ENCODE data around the gene PHF21A.
A peak's percentile ranks its signal among the peaks of the same experiment; 100 is the strongest.
"Not testable (repeated sequence)": the region's sequence is repeated elsewhere in the genome, so short reads cannot be mapped to it uniquely, and the experiment has no call there.

The PHF21A gene

DNA sequence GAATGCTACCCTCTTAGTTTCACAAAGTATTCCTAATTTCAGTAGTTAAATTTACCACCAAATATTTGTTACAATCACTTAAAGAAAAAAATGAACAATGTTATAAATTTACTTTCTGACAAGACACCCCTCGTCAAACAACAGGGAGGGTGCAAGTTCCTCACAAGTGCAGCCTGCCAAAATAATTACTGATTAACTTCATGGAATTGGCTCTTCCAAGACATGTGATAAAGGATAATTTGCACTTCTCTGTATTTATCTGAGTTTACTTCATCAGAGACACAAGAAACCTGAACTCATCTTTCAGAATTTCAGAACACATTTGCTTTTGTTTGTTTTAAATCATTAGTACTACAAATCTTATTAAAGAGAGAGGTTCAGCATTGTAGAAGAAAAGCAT lies 132.3 kb downstream of the PHF21A start:
- no peak overlapping the region for H3K27ac Mint-ChIP-seq
- H3K9me3 Mint-ChIP-seq = no peaks in the 10 kb centered on the region
- intact Hi-C loops (cut with micrococcal nuclease) = no loop called here
- H3K4me3 Mint-ChIP-seq = no peak overlapping the region
- H3K4me1 Mint-ChIP-seq (ENCODE audit: low read depth) = no peaks in the 10 kb centered on the region
- peaks cover 13% of the 10 kb centered on the region for H3K36me3 Mint-ChIP-seq (ENCODE audit: low read depth)
- H3K27me3 Mint-ChIP-seq = no peaks in the 10 kb centered on the region

DNA sequence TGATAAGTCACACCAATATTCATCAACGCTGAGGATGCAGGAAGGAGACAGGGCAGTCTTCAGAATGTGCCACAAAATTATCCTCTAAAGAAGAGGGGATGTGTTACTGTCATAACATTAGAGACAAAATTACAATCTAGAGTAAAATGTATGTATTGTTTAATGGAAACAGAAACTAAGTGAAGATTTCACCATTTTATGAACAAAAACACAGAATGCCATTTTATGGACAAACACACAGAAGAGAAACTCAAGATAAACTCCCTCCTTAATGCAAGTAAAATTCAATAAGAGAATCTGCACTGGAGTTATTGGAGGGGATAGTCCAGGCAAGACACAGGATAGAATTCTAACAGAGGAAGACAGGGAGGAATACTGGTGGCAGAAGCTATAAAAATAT lies 136.0 kb downstream of the PHF21A start:
- Mint-ChIP-seq H3K27ac (peak overlapping the region; percentile 13), H3K9me3 (no peaks in the 10 kb centered on the region), H3K4me1 (ENCODE audit: low read depth) (peaks cover 7% of the 10 kb centered on the region), H3K4me3 (no peak overlapping the region), H3K27me3 (no peaks in the 10 kb centered on the region), H3K36me3 (ENCODE audit: low read depth) (peaks cover 23% of the 10 kb centered on the region)
- intact Hi-C loops (cut with micrococcal nuclease) = no loop called here

DNA sequence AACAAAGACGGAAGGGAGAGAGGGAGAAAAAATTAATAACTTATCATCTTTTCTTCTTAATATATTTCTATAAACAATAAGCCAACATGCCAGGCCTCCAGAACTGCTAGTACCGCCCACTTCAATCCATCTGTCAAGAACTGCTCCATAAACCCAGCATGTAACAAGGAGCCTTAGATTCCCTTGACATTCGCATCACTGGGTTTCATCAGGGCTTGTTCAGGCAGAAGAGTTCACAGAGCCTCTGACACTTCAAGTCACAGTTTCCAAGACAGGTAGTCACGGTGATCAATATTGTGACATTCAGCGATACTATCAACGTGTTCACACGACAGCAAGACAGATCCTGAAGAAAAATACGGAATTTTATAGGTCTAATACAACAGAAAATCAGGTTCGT lies 137.1 kb downstream of the PHF21A start:
- Mint-ChIP-seq H3K4me3 (no peak overlapping the region), H3K27me3 (no peaks in the 10 kb centered on the region), H3K36me3 (ENCODE audit: low read depth) (peaks cover 31% of the 10 kb centered on the region), H3K9me3 (no peaks in the 10 kb centered on the region), H3K4me1 (ENCODE audit: low read depth) (peaks cover 7% of the 10 kb centered on the region), H3K27ac (no peak overlapping the region)
- intact Hi-C loops (cut with micrococcal nuclease) = no loop called here

DNA sequence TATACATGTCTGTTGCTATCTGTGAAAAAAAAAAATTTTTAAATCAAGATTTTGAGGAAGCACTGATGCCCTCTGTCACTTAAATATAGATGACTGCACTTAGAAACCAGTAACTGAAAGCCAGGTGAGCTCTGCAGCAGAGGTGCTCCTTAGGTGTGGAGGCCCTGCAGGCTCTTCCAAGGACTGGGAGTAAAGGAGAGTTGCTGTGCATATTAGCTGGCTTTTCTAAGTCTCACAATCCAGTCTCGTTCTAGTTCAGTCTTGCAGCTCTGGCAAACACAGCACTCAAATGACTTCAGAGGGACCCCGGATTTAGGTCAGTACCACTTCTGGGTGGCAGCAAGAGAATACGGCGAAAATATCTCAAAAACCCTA lies 137.8 kb downstream of the PHF21A start:
- intact Hi-C loops (cut with micrococcal nuclease) = no loop called here
- Mint-ChIP-seq H3K27ac (no peak overlapping the region), H3K27me3 (no peaks in the 10 kb centered on the region), H3K36me3 (ENCODE audit: low read depth) (peaks cover 38% of the 10 kb centered on the region), H3K4me3 (no peak overlapping the region), H3K9me3 (no peaks in the 10 kb centered on the region), H3K4me1 (ENCODE audit: low read depth) (peaks cover 7% of the 10 kb centered on the region)

DNA sequence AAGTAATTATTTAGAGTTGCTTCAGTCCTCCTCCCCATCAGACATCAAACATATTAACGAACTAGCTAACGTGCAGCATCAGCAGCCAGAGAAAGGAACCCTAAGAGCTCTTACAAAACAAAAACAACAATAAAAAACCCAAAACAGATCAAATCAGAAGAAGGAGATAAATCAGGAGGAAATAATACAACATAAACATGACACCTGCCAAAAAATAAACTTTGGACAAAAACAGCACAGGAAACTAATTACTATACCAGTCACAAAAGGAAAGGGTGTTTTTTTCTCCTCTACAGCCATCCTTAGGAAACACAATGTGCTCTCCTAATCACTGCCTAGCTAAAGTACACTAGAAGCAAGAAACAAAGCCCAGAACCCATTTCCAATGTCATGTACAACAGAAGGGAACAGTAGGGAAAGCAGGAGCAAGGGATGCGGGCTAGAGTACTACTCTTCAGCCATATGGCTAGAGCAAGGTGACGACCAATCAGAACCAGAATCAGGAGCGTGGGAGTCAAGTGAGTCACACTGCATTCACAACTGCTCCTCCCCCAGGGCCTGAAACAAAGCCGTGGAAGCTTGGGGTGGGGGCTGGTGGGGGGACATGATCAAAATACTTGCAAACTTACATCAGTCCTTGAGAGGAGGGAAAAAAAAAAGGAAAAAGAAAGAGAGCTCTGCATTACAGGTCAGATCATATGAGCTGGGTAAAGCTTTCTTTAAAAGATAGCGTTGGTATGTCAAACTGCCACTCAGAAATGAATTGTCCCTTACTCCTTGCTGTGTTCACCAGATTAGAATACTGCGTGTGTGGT lies 138.4 kb downstream of the PHF21A start:
- Mint-ChIP-seq H3K27me3 (no peaks in the 10 kb centered on the region), H3K36me3 (ENCODE audit: low read depth) (peaks cover 44% of the 10 kb centered on the region), H3K4me3 (no peak overlapping the region), H3K4me1 (ENCODE audit: low read depth) (peaks cover 7% of the 10 kb centered on the region), H3K9me3 (no peaks in the 10 kb centered on the region), H3K27ac (no peak overlapping the region)
- intact Hi-C loops (cut with micrococcal nuclease) = no loop called here

DNA sequence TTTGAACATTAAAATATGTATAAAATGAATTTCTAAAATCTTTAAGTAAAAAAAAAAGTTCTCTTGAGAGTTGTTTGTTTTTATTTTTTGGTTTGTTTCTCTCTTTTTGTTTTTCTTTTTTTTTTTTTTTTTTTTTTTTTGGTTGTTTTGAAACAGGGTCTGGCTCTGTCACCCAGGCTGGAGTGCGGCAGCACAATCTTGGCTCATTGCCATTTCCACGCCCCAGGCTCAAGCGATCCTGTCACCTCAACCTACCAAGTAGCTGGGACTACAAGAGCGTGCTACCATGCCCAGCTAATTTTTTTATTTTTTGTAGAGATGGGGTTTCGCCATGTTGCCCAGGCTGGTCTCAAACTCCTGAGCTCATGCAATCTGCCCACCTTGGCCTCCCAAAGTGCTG lies 139.4 kb downstream of the PHF21A start:
- peaks cover 55% of the 10 kb centered on the region for H3K36me3 Mint-ChIP-seq (ENCODE audit: low read depth)
- H3K27ac Mint-ChIP-seq; H3K9me3 Mint-ChIP-seq; intact Hi-C loops (cut with micrococcal nuclease); H3K27me3 Mint-ChIP-seq; H3K4me1 Mint-ChIP-seq (ENCODE audit: low read depth); H3K4me3 Mint-ChIP-seq: not testable (repeated sequence)

DNA sequence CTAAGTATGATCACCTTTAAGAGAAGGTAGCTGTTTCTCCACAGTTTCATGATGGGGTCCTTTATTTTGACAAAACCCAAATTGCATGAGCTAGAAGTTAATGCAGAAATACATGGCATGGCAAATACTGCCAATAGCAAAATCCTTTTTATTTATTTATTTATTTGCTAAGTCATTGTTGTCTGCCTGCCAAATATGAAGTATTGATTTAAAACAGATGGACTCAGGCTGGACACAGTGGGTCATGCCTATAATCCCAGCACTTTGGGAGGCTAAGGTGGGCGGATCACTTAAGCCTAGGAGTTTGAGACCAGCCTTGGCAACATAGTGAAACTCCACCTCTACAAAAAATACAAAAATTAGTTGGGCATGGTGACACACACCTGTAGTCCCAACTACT lies 146.4 kb downstream of the PHF21A start:
- Mint-ChIP-seq H3K4me1 (ENCODE audit: low read depth) (no peaks in the 10 kb centered on the region), H3K36me3 (ENCODE audit: low read depth) (peaks cover 69% of the 10 kb centered on the region), H3K9me3 (no peaks in the 10 kb centered on the region), H3K27ac (no peak overlapping the region), H3K27me3 (no peaks in the 10 kb centered on the region), H3K4me3 (no peak overlapping the region)
- intact Hi-C loops (cut with micrococcal nuclease) = no loop called here

DNA sequence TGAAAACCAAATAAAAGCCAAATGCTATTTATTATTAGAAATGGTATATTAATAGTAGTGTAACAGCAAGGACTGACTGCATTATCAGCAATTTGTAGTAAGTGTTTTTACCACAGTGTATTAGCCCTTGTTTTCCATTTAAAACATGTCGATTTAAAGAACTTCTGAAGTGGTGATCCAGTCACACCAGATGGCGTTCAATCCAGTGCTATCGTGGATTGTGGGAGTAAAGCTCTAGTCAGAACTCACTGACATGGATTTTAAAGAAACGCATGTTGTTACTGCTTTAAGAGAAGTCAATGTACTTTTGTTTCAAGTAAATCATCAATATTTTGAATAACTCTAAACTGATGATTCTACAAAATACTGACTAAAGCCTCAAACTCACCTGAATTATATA lies 147.7 kb downstream of the PHF21A start:
- intact Hi-C loops (cut with micrococcal nuclease) = no loop called here
- H3K36me3 Mint-ChIP-seq (ENCODE audit: low read depth) = peaks cover 69% of the 10 kb centered on the region
- H3K4me3 Mint-ChIP-seq = no peak overlapping the region
- H3K9me3 Mint-ChIP-seq = no peaks in the 10 kb centered on the region
- no peaks in the 10 kb centered on the region for H3K4me1 Mint-ChIP-seq (ENCODE audit: low read depth)
- no peak overlapping the region for H3K27ac Mint-ChIP-seq
- no peaks in the 10 kb centered on the region for H3K27me3 Mint-ChIP-seq

DNA sequence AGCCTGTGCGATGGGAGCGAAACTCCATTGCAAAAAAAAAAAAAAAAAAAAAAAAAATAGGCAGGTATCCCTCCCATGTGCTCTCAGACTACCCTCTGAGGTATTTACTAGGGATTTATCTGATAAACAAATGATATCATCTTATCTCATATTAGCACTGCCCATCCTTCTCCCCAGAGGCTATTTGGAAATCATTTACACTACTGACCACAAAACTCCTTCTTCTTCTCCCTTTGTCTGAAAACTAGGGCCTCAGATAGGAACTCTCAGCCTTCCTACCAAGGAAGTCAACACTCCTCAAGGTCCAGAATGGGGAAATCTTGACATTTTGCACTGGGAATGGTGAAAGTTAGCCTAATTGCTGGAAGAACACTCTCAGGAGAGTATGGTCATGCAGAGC lies 152.4 kb downstream of the PHF21A start:
- no peaks in the 10 kb centered on the region for H3K27me3 Mint-ChIP-seq
- H3K27ac Mint-ChIP-seq = no peak overlapping the region
- no peaks in the 10 kb centered on the region for H3K9me3 Mint-ChIP-seq
- H3K36me3 Mint-ChIP-seq (ENCODE audit: low read depth) = peaks cover 41% of the 10 kb centered on the region
- intact Hi-C loops (cut with micrococcal nuclease) = no loop called here
- no peak overlapping the region for H3K4me3 Mint-ChIP-seq
- H3K4me1 Mint-ChIP-seq (ENCODE audit: low read depth) = no peaks in the 10 kb centered on the region

DNA sequence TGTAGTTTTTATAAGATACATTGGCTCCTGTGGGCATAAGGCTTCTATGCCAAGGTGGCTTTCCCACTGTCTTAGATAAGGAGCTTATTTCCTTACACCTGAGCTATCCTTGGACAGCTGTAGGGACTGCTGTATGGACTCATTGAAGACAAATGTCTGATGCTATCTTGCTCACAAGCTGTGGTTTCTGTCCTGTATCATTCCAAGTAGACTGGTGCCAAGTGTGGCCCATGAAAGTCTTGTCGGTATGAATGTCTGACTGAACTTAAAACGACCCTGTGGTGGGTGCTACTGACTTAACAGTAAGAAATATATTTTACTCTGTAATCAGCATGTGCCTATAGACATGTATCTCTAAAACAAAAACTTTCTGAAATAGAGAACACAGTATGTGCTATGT lies 153.7 kb downstream of the PHF21A start:
- H3K4me3 Mint-ChIP-seq = no peak overlapping the region
- H3K27ac Mint-ChIP-seq = no peak overlapping the region
- H3K27me3 Mint-ChIP-seq = no peaks in the 10 kb centered on the region
- no peaks in the 10 kb centered on the region for H3K9me3 Mint-ChIP-seq
- H3K36me3 Mint-ChIP-seq (ENCODE audit: low read depth) = peaks cover 51% of the 10 kb centered on the region
- intact Hi-C loops (cut with micrococcal nuclease) = no loop called here
- H3K4me1 Mint-ChIP-seq (ENCODE audit: low read depth) = no peaks in the 10 kb centered on the region

DNA sequence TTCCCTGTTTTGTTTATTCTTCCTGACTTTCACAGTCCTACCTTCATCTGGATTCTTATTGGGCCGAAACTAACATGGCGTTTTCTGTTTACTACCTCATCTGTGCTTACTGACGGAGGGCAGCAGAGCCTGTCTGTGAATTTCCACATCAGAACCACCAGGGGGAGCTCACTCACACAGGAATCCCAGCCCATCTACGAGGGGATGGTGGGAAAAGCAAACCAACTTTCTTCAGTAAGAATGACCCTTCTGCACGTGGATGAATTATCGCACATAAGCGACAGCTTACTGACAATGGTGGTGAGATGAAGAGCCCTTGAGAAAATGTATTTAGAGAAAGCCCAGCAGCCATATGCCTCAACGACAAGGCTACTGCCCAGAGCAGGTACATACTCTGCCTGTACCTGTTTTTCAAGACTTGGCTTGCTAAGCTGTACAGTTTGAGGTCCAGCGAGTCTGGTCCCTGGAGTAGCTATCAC lies 156.3 kb downstream of the PHF21A start:
- Mint-ChIP-seq H3K4me1 (ENCODE audit: low read depth) (peaks cover 9% of the 10 kb centered on the region), H3K27me3 (no peaks in the 10 kb centered on the region), H3K36me3 (ENCODE audit: low read depth) (peaks cover 51% of the 10 kb centered on the region), H3K9me3 (no peaks in the 10 kb centered on the region), H3K27ac (no peak overlapping the region), H3K4me3 (no peak overlapping the region)
- intact Hi-C loops (cut with micrococcal nuclease) = loop anchor here (1.0 kb wide), 1 partner anchor 41 kb away; no protein-coding TSS in a partner anchor

DNA sequence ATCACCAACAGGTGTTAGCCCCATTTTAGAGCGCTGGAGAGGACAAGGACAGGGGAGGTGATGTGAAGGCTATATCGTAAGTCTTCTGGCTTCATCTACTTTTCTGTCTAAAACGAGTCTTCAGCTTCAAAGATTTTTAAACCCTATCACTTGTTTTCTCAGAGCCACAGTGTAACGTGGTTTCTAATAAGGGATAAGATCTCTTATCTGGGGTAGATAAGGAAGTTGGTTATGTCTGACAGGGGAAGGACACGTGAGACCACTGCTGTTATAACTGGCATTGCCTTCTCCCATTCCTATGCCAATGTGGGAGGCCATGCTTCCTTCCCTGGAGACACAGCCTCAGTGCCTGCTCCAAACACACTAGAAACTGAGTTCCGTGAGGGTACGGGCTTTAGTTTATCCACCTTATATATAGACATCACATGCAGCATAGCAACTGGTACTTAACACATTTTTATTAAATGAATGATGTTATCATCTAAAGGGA lies 159.5 kb downstream of the PHF21A start:
- peaks cover 14% of the 10 kb centered on the region for H3K4me1 Mint-ChIP-seq (ENCODE audit: low read depth)
- H3K9me3 Mint-ChIP-seq = no peaks in the 10 kb centered on the region
- no peaks in the 10 kb centered on the region for H3K27me3 Mint-ChIP-seq
- H3K27ac Mint-ChIP-seq = no peak overlapping the region
- H3K36me3 Mint-ChIP-seq (ENCODE audit: low read depth) = peaks cover 58% of the 10 kb centered on the region
- no peak overlapping the region for H3K4me3 Mint-ChIP-seq
- intact Hi-C loops (cut with micrococcal nuclease) = no loop called here

DNA sequence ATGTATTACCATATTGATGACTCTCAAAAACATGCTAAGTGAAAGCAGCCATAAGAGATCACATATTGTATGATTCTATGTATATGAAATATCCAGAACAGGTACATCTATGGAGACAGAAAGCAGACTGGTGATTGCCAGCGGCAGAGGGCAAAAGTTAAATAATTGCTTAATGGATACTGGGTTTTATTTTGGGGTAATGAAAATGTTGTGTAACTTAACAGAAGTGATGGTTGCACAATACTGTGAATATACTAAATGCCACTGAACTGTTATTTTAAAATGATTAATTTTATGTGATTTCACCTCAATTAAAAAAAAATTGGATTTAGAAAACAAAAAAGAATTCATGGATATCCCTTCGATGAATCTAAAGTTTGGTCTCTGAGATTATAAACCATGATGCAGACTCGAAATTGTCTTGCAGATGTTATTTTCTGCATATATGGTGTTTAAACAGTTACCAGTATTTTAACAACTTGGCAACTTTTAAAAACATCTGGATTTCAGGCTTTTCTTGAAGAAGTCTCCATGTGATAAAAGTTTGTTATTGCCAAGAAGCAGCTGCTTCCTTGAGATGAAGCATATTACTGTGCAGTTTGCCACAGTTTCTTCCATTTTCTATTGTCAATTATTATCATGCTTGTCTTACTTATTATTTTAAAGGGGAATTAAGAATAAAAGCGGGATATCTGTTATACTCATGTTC lies 160.7 kb downstream of the PHF21A start:
- intact Hi-C loops (cut with micrococcal nuclease) = no loop called here
- no peak overlapping the region for H3K4me3 Mint-ChIP-seq
- H3K27me3 Mint-ChIP-seq = no peaks in the 10 kb centered on the region

DNA sequence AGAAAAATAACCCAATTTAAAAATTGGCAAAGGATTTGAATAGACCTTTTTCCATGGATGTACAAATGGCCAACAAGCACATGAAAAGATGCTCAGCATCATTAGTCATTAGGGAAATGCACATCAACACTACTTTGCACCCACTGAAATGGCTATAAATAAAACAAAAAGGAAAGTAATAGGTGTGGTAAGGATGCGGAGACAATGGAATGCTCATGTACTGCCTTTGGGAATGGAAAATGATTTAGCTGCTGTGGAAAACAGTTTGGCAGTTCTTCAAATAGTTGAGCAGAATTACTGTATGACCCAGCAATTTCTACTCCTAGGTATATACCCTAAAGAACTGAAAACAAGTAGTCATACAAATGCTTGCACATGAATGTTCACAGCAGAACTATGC lies 161.4 kb downstream of the PHF21A start:
- H3K27me3 Mint-ChIP-seq = no peaks in the 10 kb centered on the region
- peaks cover 14% of the 10 kb centered on the region for H3K4me1 Mint-ChIP-seq (ENCODE audit: low read depth)
- intact Hi-C loops (cut with micrococcal nuclease) = no loop called here
- no peak overlapping the region for H3K27ac Mint-ChIP-seq
- H3K36me3 Mint-ChIP-seq (ENCODE audit: low read depth) = peaks cover 76% of the 10 kb centered on the region
- H3K9me3 Mint-ChIP-seq = no peaks in the 10 kb centered on the region
- no peak overlapping the region for H3K4me3 Mint-ChIP-seq

More for the DNA sequence above, 160.7 kb downstream of the PHF21A start:
- Mint-ChIP-seq H3K9me3 (no peaks in the 10 kb centered on the region), H3K4me1 (ENCODE audit: low read depth) (peaks cover 14% of the 10 kb centered on the region), H3K36me3 (ENCODE audit: low read depth) (peaks cover 70% of the 10 kb centered on the region), H3K27ac (no peak overlapping the region)
